Neutrophil (primary cell): ENCODE results near the gene PITPNC1.

Experiments
- H3K27ac ChIP-seq: fragments of 200-600 bp; sonication (generic); 2 replicates; pipeline ENCODE4 v1.5.1; 2016; ENCODE audit warnings: mild to moderate bottlenecking, moderate library complexity
- H3K27me3 ChIP-seq: fragments of 200-600 bp; sonication (generic); 2 replicates; pipeline ENCODE4 v1.6.0; 2016; ENCODE audit warnings: mild to moderate bottlenecking
- H3K36me3 ChIP-seq: fragments of 200-600 bp; sonication (generic); 2 replicates; pipeline ENCODE4 v1.5.1; 2017
- H3K4me1 ChIP-seq, 2 experiments: fragments of 200-600 bp in 1 of 2; sonication (generic) in 1 of 2; 1 replicate in 1 of 2; 2 replicates in 1 of 2; pipeline versions ENCODE4 v1.5.1 to v1.6.1; 2013 to 2016; ENCODE audit warnings: low read depth in 1 of 2, low read length in 1 of 2, mild to moderate bottlenecking in 1 of 2, moderate library complexity in 1 of 2; ENCODE audit not compliant: control insufficient read depth in 1 of 2, insufficient read depth in 1 of 2
- H3K4me3 ChIP-seq, 2 experiments: fragments of 200-600 bp in 1 of 2; sonication (generic) in 1 of 2; 1 replicate in 1 of 2; 2 replicates in 1 of 2; pipeline ENCODE4 v1.5.1; 2013 to 2016; ENCODE audit warnings: low read depth in 1 of 2, low read length in 1 of 2, mild to moderate bottlenecking in 1 of 2, moderate library complexity in 1 of 2
- H3K9me3 ChIP-seq: fragments of 200-600 bp; sonication (generic); 2 replicates; pipeline ENCODE4 v1.5.1; 2016
- CTCF ChIP-seq: fragments of 200-600 bp; sonication (generic); IDR thresholded peaks from 2 replicates; pipeline ENCODE4 v1.5.1; 2016; ENCODE audit warnings: antibody characterized with exemption

The PITPNC1 gene

GRCh38 chr17:67440277-67441051 lies 63.4 kb downstream of the PITPNC1 start:
- Histone ChIP-seq H3K4me1 (peaks cover 35 to 46% of the 10 kb centered on the region in 2 experiments), H3K27ac (peak overlapping the region; percentile 73), H3K4me3 (peak overlapping the region; percentile 11 to 23), H3K27me3 (no peaks in the 10 kb centered on the region), H3K9me3 (no peaks in the 10 kb centered on the region), H3K36me3 (no peaks in the 10 kb centered on the region)
- no peak for TF ChIP-seq CTCF

- no peaks in the 10 kb centered on the region for H3K27me3 ChIP-seq
- H3K36me3 ChIP-seq: no peaks in the 10 kb centered on the region
- H3K27ac ChIP-seq: peak overlapping the region; percentile 73
- peaks cover 35 to 41% of the 10 kb centered on the region in 2 experiments for H3K4me1 ChIP-seq
- no peak for TF ChIP-seq CTCF
- peak overlapping the region; percentile 11 to 23 for H3K4me3 ChIP-seq
- H3K9me3 ChIP-seq: no peaks in the 10 kb centered on the region
These were observed 64.2 kb downstream of the PITPNC1 start for GRCh38 chr17:67441052-67441895.

- Histone ChIP-seq H3K36me3 (no peaks in the 10 kb centered on the region), H3K4me1 (peaks cover 35 to 36% of the 10 kb centered on the region in 2 experiments), H3K27ac (no peak overlapping the region), H3K9me3 (no peaks in the 10 kb centered on the region), H3K27me3 (no peaks in the 10 kb centered on the region), H3K4me3 (no peak overlapping the region)
- TF ChIP-seq CTCF: no peak
These were observed 64.8 kb downstream of the PITPNC1 start for GRCh38 chr17:67441896-67442219.

GRCh38 chr17:67442787-67443624 lies 65.9 kb downstream of the PITPNC1 start:
- TF ChIP-seq CTCF: no peak
- Histone ChIP-seq H3K27ac (no peak overlapping the region), H3K4me3 (no peak overlapping the region), H3K9me3 (no peaks in the 10 kb centered on the region), H3K4me1 (peaks cover 25% of the 10 kb centered on the region in 2 experiments), H3K27me3 (no peaks in the 10 kb centered on the region), H3K36me3 (no peaks in the 10 kb centered on the region)

- Histone ChIP-seq H3K36me3 (no peaks in the 10 kb centered on the region), H3K4me3 (no peak overlapping the region), H3K9me3 (no peaks in the 10 kb centered on the region), H3K27ac (no peak overlapping the region), H3K27me3 (no peaks in the 10 kb centered on the region), H3K4me1 (peaks cover 23 to 25% of the 10 kb centered on the region in 2 experiments)
- TF ChIP-seq CTCF: no peak
These were observed 67.0 kb downstream of the PITPNC1 start for GRCh38 chr17:67443931-67444595.
